Endodermal cell (in vitro differentiated cells): ENCODE data around the gene FAM118A. TPM values are rescaled to one million over a fixed set of nuclear protein-coding genes. Genes with fewer than 3 reads are reported as not detected.
"Not testable (repeated sequence)": the region's sequence is repeated elsewhere in the genome, so short reads cannot be mapped to it uniquely, and the experiment has no call there.

ENCODE experiments used
- DNase-seq: peaks from one replicate; pipeline ENCODE4 v3.0.0-alpha.2; 2017
- H3K27ac ChIP-seq: 2 replicates; pipeline ENCODE4 v1.5.1; 2013; ENCODE audit warnings: mild to moderate bottlenecking, low read depth, low read length, moderate library complexity
- H3K27me3 ChIP-seq: 2 replicates; pipeline ENCODE4 v1.6.1; 2013; ENCODE audit warnings: mild to moderate bottlenecking, low read length, moderate library complexity; ENCODE audit not compliant: insufficient read depth, control insufficient read depth, poor library complexity, severe bottlenecking
- H3K36me3 ChIP-seq: 2 replicates; pipeline ENCODE4 v1.7.0; 2013; ENCODE audit warnings: mild to moderate bottlenecking, low read length, moderate library complexity; ENCODE audit not compliant: control insufficient read depth, insufficient read depth
- H3K4me1 ChIP-seq: one replicate; pipeline ENCODE4 v1.7.0; 2013; ENCODE audit warnings: low read length; ENCODE audit not compliant: control insufficient read depth, insufficient read depth
- H3K4me3 ChIP-seq: 2 replicates; pipeline ENCODE4 v1.5.1; 2013; ENCODE audit warnings: mild to moderate bottlenecking, low read length, moderate library complexity
- H3K9ac ChIP-seq: 2 replicates; pipeline ENCODE4 v1.6.1; 2013; ENCODE audit warnings: mild to moderate bottlenecking, low read length, moderate library complexity; ENCODE audit not compliant: poor library complexity, severe bottlenecking; ENCODE audit errors: extremely low read depth
- H3K9me3 ChIP-seq: 2 replicates; pipeline ENCODE4 v1.6.1; 2013; ENCODE audit warnings: mild to moderate bottlenecking, low read length, moderate library complexity; ENCODE audit not compliant: control insufficient read depth
- H3K27ac Mint-ChIP-seq: 2 replicates; pipeline ENCODE4 v1.8.0; 2020; ENCODE audit warnings: mixed read lengths
- H3K27me3 Mint-ChIP-seq: 2 replicates; pipeline ENCODE4 v1.8.0; 2021; ENCODE audit warnings: mild to moderate bottlenecking, mixed read lengths; ENCODE audit not compliant: insufficient read depth
- H3K36me3 Mint-ChIP-seq: 2 replicates; pipeline ENCODE4 v1.8.0; 2020; ENCODE audit warnings: low read depth, mixed read lengths
- H3K4me1 Mint-ChIP-seq: 2 replicates; pipeline ENCODE4 v1.8.0; 2020; ENCODE audit warnings: mixed read lengths
- H3K4me3 Mint-ChIP-seq: 2 replicates; pipeline ENCODE4 v1.8.0; 2020; ENCODE audit warnings: mild to moderate bottlenecking, moderate library complexity, mixed read lengths
- H3K9me3 Mint-ChIP-seq: 2 replicates; pipeline ENCODE4 v1.8.0; 2020; ENCODE audit warnings: mild to moderate bottlenecking, mixed read lengths
- WGBS, 2 experiments: methylation state at CpG; one replicate each; pipeline versions ENCODE4 v1.1.5 to v1.1.7; 2013; ENCODE audit warnings: missing lambda C conversion rate in 2 of 2, mixed read lengths in 1 of 2; ENCODE audit not compliant: insufficient coverage in 1 of 2, insufficient read length in 1 of 2; 5-methylcytosine and 5-hydroxymethylcytosine counted together
- long read RNA-seq, 4 experiments: library from polyadenylated mRNA in 2 of 4; library from RNA in 1 of 4; library from capped mRNA in 1 of 4; stranded (forward) in 3 of 4; unstranded in 1 of 4; transcript quantifications; one replicate each; pipeline ENCODE4 v2.0.0, GENCODE V29; 2020 to 2021; ENCODE audit warnings: inconsistent platforms in 1 of 4
- polyA plus RNA-seq, 2 experiments: library from polyadenylated mRNA; stranded (reverse); fragments of 50-300 nt; gene quantifications; one replicate each; pipeline ENCODE4 v1.2.3, GENCODE V29; 2013
- total RNA-seq, 2 donors: library from RNA; stranded (reverse); fragmentation: NEBNext Ultra II Directional in 1 of 2; extraction: Animal tissue kit (Norgen Biotek cat#: 25700) in 1 of 2; gene quantifications; 2 replicates in 1 of 2; 3 replicates in 1 of 2; pipeline ENCODE4 v1.2.1, GENCODE V29; 2021
- TF ChIP-seq, protein P1 (sequence below): fragments of 200-600 bp; sonication (generic); conservative IDR thresholded peaks from 2 replicates; pipeline ENCODE4 v1.5.0; 2021; ENCODE audit warnings: antibody characterized with exemption, mild to moderate bottlenecking

The FAM118A gene
- total RNA-seq, result 100 to 1,000 TPM in 1 of 2 donors, 10 to 100 TPM in 1; 46.3 to 143 TPM
- polyA plus RNA-seq (2013, experiment 1 of 2), result 31.2 TPM
- polyA plus RNA-seq (2013, experiment 2 of 2), result 25.4 TPM
- long read RNA-seq, experiment 1, partial matches to known transcripts, result 7 of 10 reads
- long read RNA-seq, experiment 1, other reads (novel, unspliced or antisense), result 3 of 10 reads
- long read RNA-seq, experiment 2, partial matches to known transcripts, result 2 of 57 reads
- long read RNA-seq, experiment 2, other reads (novel, unspliced or antisense), result 53 of 57 reads
- long read RNA-seq, experiment 3, transcript FAM118A-211 (4 exons, 756 nt), result major isoform, 55 of 190 reads
- long read RNA-seq, experiment 3, partial matches to known transcripts, result 22 of 190 reads
- long read RNA-seq, experiment 3, other reads (novel, unspliced or antisense), result 112 of 190 reads
- long read RNA-seq, experiment 4, partial matches to known transcripts, result 1 of 12 reads
- long read RNA-seq, experiment 4, other reads (novel, unspliced or antisense), result 11 of 12 reads

DNA sequence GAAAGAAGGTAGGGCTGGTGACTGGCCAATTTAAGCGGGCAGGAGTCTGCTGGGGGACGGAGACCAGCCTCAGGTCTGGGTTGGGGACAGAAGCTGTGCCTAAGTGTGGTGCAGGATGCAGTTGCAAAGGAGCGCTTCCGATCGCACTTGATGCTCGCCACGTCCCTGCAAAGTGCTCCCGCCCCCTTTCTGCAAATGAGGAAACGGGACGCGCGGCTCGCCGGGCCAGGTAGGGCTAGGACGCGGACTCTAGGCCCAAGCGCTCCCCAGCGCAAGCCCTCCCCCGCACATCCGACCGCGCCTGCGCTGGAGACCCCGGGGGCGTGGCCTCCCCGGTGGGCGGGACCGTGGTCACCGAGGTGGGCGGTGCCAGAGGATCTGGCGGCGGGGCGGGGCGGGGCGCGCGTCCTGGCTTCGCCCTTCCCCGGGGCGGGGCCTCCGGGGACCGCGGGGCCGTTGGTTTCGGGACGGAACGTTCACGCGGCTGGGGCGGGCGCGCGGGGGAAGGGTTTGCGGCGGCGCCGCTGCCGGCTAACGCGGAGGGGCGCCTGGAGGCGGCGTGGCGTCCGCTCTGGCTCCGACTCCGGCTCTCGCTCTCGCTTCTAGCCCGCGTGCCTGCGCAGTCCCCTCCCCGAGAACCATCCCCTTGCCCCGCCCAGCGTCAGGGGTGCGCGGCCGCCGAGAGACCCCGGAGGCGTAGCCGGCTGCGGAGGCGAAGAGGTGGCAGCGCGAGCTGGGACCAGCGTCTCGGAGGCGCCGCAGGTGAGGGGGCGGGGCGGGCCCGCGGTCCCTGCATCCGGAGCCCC, at the start of gene FAM118A:
Gene FAM118A, plus strand, starts transcription at position 513 of the 806 bp plus-strand sequence. CDS start 12,446 bp downstream, outside the sequence.
- peak within 1 kb of the TSS; percentile 79 for H3K4me3 Mint-ChIP-seq
- WGBS, 2 experiments, result 1 to 13% methylated on average over 13 to 95 of the region's 95 CpGs
- Histone ChIP-seq H3K36me3 (peaks cover 7% of the 10 kb centered on the region), H3K27me3 (no peaks in the 10 kb centered on the region), H3K27ac (peak within 1 kb of the TSS; percentile 14), H3K9me3 (no peaks in the 10 kb centered on the region), H3K4me1 (peaks cover 4% of the 10 kb centered on the region), H3K9ac (peak within 1 kb of the TSS; percentile 71), H3K4me3 (peak within 1 kb of the TSS; percentile 94)
- TF ChIP-seq, protein P1, sequence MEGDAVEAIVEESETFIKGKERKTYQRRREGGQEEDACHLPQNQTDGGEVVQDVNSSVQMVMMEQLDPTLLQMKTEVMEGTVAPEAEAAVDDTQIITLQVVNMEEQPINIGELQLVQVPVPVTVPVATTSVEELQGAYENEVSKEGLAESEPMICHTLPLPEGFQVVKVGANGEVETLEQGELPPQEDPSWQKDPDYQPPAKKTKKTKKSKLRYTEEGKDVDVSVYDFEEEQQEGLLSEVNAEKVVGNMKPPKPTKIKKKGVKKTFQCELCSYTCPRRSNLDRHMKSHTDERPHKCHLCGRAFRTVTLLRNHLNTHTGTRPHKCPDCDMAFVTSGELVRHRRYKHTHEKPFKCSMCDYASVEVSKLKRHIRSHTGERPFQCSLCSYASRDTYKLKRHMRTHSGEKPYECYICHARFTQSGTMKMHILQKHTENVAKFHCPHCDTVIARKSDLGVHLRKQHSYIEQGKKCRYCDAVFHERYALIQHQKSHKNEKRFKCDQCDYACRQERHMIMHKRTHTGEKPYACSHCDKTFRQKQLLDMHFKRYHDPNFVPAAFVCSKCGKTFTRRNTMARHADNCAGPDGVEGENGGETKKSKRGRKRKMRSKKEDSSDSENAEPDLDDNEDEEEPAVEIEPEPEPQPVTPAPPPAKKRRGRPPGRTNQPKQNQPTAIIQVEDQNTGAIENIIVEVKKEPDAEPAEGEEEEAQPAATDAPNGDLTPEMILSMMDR, result no peak
- no peaks in the 10 kb centered on the region for H3K9me3 Mint-ChIP-seq
- peaks cover 45% of the 10 kb centered on the region for H3K4me1 Mint-ChIP-seq
- H3K27ac Mint-ChIP-seq, result peak within 1 kb of the TSS; percentile 97
- H3K27me3 Mint-ChIP-seq, result peaks cover 3% of the 10 kb centered on the region
- H3K36me3 Mint-ChIP-seq, result peaks cover 16% of the 10 kb centered on the region
- DNase-seq, result peak; percentile 99

DNA sequence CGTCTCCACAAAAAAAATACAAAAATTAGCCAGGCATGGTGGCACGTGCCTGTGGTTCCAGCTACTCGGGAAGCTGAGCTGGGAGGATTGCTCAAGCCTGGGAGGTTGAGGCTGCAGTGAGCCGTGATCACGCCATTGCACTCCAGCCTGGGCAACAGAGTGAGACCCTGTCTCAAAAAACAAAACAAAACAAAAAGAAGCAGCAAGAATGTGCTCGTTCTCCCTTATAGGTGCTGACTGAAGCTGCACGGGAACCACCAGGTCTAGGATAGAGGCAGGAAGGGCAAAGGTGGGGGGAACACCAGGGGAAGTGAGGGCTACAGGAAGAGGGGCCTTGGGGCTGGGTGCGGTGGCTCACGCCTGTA, 49.4 kb upstream of the FAM118A start:
- H3K27ac Mint-ChIP-seq, result not testable (repeated sequence)

DNA sequence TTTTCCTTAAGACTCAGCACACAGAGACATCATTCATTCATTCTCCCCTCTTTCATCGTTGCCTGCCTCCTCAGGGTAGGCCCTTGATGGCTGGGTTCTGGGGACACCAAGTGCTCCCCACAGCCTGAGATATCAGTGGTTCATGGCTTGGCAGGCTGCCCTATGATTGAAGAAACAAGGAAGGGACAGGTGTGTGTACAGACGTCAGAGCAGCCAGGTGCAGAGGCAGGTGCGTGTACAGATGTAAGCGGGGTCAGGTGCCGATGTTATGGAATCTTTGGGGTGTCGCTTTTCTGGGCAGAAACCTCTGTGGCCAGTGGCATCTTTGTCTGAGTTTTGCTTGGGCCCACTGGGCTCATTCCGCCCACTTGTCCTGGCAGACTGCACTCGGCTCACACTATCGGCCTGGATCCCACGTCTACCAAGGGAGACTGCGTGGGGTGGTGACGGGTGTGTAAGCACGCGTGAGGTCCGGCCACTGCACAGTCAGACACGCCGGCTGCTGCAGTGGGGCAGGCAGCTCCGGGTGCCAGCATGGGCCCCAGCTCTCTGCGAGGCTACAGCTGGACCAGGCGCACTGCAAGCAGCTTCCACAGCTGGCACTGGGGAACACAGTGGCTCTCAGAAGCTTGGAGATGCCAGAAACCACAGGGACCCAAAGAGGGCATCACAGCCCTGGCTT, 48.2 kb upstream of the FAM118A start:
- Histone ChIP-seq H3K4me3 (no peak overlapping the region), H3K9ac (no peak overlapping the region), H3K4me1 (no peaks in the 10 kb centered on the region), H3K36me3 (no peaks in the 10 kb centered on the region), H3K9me3 (no peaks in the 10 kb centered on the region), H3K27ac (no peak overlapping the region), H3K27me3 (no peaks in the 10 kb centered on the region)
- H3K27ac Mint-ChIP-seq, result no peak overlapping the region
- TF ChIP-seq, protein P1, result no peak
- peaks cover 9% of the 10 kb centered on the region for H3K27me3 Mint-ChIP-seq
- peaks cover 9% of the 10 kb centered on the region for H3K9me3 Mint-ChIP-seq
- no peak overlapping the region for H3K4me3 Mint-ChIP-seq
- DNase-seq, result no peak
- H3K36me3 Mint-ChIP-seq, result no peaks in the 10 kb centered on the region
- 93 to 98% methylated on average over 18 to 20 of the region's 20 CpGs for WGBS, 2 experiments
- H3K4me1 Mint-ChIP-seq, result no peaks in the 10 kb centered on the region

More for the DNA sequence above, 49.4 kb upstream of the FAM118A start:
- H3K27me3 ChIP-seq, H3K9ac ChIP-seq, DNase-seq, H3K4me1 ChIP-seq, H3K4me3 ChIP-seq, H3K9me3 ChIP-seq, H3K36me3 ChIP-seq, H3K36me3 Mint-ChIP-seq, H3K27ac ChIP-seq, H3K27me3 Mint-ChIP-seq, H3K4me3 Mint-ChIP-seq, H3K4me1 Mint-ChIP-seq, H3K9me3 Mint-ChIP-seq: not testable (repeated sequence)
- WGBS, 2 experiments, result 90 to 92% methylated on average over 7 to 9 of the region's 9 CpGs
